A549 treated with AZD9567 at 1 μM for 4 hours (cell line): ENCODE data around the gene BANK1. TPM values are rescaled to one million over a fixed set of nuclear protein-coding genes. Genes with fewer than 3 reads are reported as not detected.

Source experiments
- total RNA-seq: library from RNA; stranded (reverse); fragments of 200-300 nt; extraction: Qiagen RNA extraction; gene quantifications from 5 replicates; pipeline ENCODE4 v1.2.3, GENCODE V29; 2022; ENCODE audit not compliant: insufficient read depth

Gene BANK1, protein sequence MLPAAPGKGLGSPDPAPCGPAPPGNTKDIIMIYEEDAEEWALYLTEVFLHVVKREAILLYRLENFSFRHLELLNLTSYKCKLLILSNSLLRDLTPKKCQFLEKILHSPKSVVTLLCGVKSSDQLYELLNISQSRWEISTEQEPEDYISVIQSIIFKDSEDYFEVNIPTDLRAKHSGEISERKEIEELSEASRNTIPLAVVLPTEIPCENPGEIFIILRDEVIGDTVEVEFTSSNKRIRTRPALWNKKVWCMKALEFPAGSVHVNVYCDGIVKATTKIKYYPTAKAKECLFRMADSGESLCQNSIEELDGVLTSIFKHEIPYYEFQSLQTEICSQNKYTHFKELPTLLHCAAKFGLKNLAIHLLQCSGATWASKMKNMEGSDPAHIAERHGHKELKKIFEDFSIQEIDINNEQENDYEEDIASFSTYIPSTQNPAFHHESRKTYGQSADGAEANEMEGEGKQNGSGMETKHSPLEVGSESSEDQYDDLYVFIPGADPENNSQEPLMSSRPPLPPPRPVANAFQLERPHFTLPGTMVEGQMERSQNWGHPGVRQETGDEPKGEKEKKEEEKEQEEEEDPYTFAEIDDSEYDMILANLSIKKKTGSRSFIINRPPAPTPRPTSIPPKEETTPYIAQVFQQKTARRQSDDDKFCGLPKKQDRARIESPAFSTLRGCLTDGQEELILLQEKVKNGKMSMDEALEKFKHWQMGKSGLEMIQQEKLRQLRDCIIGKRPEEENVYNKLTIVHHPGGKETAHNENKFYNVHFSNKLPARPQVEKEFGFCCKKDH
- total RNA-seq = 0.71 to 0.77 TPM (median 0.76 TPM) in 4 of 5 replicates, not detected in the other

DNA sequence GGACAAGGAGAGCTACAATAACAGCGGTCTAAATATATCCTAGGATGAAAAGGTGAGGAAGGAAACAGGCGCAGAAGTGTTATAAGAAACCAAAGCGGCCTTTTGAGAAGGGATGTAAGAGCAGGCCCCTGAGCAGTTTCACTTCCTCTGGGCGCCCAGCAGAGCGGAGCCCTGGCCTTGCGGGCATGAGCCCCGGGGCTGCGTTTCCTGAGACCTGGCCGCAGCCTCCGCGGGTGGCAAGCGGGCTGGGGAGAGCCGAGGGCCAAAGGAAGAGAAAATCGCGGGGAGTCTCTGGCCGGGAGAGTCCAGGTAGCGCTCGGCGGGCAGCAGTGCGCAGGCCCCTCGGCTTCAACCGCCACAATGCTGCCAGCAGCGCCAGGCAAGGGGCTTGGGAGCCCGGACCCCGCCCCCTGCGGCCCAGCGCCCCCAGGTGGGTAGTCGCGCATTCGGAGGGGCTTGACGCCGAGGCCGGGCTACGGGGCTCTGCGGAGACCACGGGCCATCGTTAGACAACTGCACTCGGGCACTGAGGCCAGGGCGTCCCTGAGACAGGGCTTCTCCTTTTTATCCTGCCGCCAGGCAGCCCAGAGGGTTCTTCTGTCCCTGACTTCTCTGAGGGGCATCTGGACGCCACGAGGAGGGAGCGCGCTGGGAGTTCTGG lies at the start of gene BANK1:
Gene BANK1 (plus strand): TSS at position 210 of the 661 bp plus-strand sequence. CDS start 151 bp downstream, at position 361.

